IMR-90 (cell line): Measurements from ENCODE around the gene MRPS33. TPM values are rescaled to one million over a fixed set of nuclear protein-coding genes. Genes with fewer than 3 reads are reported as not detected.

ENCODE experiments used
- ATAC-seq: fragments of 200-7000 bp; cut with Tn5 transposase; 2 replicates; pipeline ENCODE4 v1.9.1; 2020; ENCODE audit warnings: low read depth, mild to moderate bottlenecking, moderate library complexity
- BruUV-seq: library from RNA; stranded (reverse); fragments of 400-500 nt; replicated peaks from 2 replicates; lab custom pipeline; 2021; lab: Mats Ljungman, UMichigan
- CTCF ChIA-PET: fragments of 300-600 bp; formaldehyde crosslinking; extraction: SDS; loops from one replicate; lab custom pipeline; 2021; ENCODE audit warnings: antibody characterized with exemption; lab: Yijun Ruan, JAX
- POLR2A ChIA-PET: fragments of 300-600 bp; sonication (Branson Sonifier 250); formaldehyde crosslinking; loops from one replicate; lab custom pipeline; 2022; ENCODE audit warnings: antibody characterized with exemption; ENCODE audit not compliant: unreplicated experiment; lab: Charles Lee
- DNase-seq: peaks from one replicate; pipeline ENCODE4 v3.0.0; 2013
- H2AFZ ChIP-seq: replicated peaks from 2 replicates; pipeline ENCODE3; 2013; ENCODE audit warnings: low read length, mild to moderate bottlenecking; ENCODE audit not compliant: poor library complexity
- H2AK5ac ChIP-seq: 2 replicates; pipeline ENCODE4 v1.6.1; 2013; ENCODE audit warnings: low read depth, low read length, inconsistent platforms
- H2AK9ac ChIP-seq: replicated peaks from 2 replicates; pipeline ENCODE3; 2013; ENCODE audit warnings: mild to moderate bottlenecking, low read depth, low read length, moderate library complexity; ENCODE audit not compliant: poor library complexity
- H2BK120ac ChIP-seq: 2 replicates; pipeline ENCODE4 v1.6.1; 2013; ENCODE audit warnings: low read depth, low read length, inconsistent platforms
- H2BK15ac ChIP-seq: 3 replicates; pipeline ENCODE4 v1.6.1; 2013; ENCODE audit warnings: low read depth, low read length, inconsistent platforms
- H2BK20ac ChIP-seq: 2 replicates; pipeline ENCODE4 v1.6.1; 2013; ENCODE audit warnings: low read depth, mild to moderate bottlenecking, inconsistent platforms, low read length, moderate library complexity
- H2BK5ac ChIP-seq: 2 replicates; pipeline ENCODE4 v1.6.1; 2013; ENCODE audit warnings: mild to moderate bottlenecking, low read depth, low read length, inconsistent platforms; ENCODE audit not compliant: poor library complexity, severe bottlenecking
- H3K14ac ChIP-seq: replicated peaks from 2 replicates; pipeline ENCODE4 v1.6.1; 2013; ENCODE audit warnings: low read depth, low read length, inconsistent platforms
- H3K18ac ChIP-seq: 2 replicates; pipeline ENCODE4 v1.6.1; 2013; ENCODE audit warnings: low read depth, low read length, control low read depth
- H3K23ac ChIP-seq: 2 replicates; pipeline ENCODE4 v1.6.1; 2013; ENCODE audit warnings: low read depth, low read length, inconsistent platforms
- H3K27ac ChIP-seq: 2 replicates; pipeline ENCODE4 v1.5.1; 2013; ENCODE audit warnings: mild to moderate bottlenecking, control low read depth, low read length; ENCODE audit not compliant: insufficient read depth
- H3K27me3 ChIP-seq: 2 replicates; pipeline ENCODE4 v1.6.1; 2013; ENCODE audit warnings: low read length; ENCODE audit not compliant: control insufficient read depth, insufficient read depth
- H3K36me3 ChIP-seq: 2 replicates; pipeline ENCODE4 v1.6.1; 2013; ENCODE audit warnings: low read length, mixed read lengths; ENCODE audit not compliant: control insufficient read depth, insufficient read depth
- H3K4ac ChIP-seq: 2 replicates; pipeline ENCODE4 v1.6.1; 2013; ENCODE audit warnings: low read depth, low read length, inconsistent platforms
- H3K4me1 ChIP-seq: 2 replicates; pipeline ENCODE4 v1.6.1; 2013; ENCODE audit warnings: low read length, mixed read lengths; ENCODE audit not compliant: control insufficient read depth, insufficient read depth
- H3K4me2 ChIP-seq: 2 replicates; pipeline ENCODE4 v1.6.1; 2013; ENCODE audit warnings: low read depth, mild to moderate bottlenecking, control low read depth, low read length, moderate library complexity
- H3K4me3 ChIP-seq: 2 replicates; pipeline ENCODE4 v1.5.1; 2013; ENCODE audit warnings: low read depth, mild to moderate bottlenecking, control low read depth, low read length, moderate library complexity; ENCODE audit not compliant: insufficient read depth
- H3K56ac ChIP-seq: 2 replicates; pipeline ENCODE4 v1.6.1; 2013; ENCODE audit warnings: low read length, inconsistent platforms; ENCODE audit not compliant: insufficient read depth; ENCODE audit errors: extremely low read depth
- H3K79me1 ChIP-seq, 2 experiments: 2 replicates each; pipeline ENCODE4 v1.6.1; 2013; ENCODE audit warnings: low read length in 2 of 2, inconsistent platforms in 1 of 2, low read depth in 1 of 2
- H3K9ac ChIP-seq: 2 replicates; pipeline ENCODE4 v1.6.1; 2013; ENCODE audit warnings: low read depth, low read length, control low read depth
- H3K9me1 ChIP-seq: 2 replicates; pipeline ENCODE4 v1.6.1; 2013; ENCODE audit warnings: low read length, inconsistent platforms; ENCODE audit not compliant: insufficient read depth
- H3K9me3 ChIP-seq: 2 replicates; pipeline ENCODE4 v1.6.1; 2013; ENCODE audit warnings: low read length; ENCODE audit not compliant: control insufficient read depth, insufficient read depth
- H4K20me1 ChIP-seq: 2 replicates; pipeline ENCODE4 v1.6.1; 2013; ENCODE audit warnings: low read length, inconsistent platforms; ENCODE audit not compliant: insufficient read depth
- H4K5ac ChIP-seq: 2 replicates; pipeline ENCODE4 v1.6.1; 2013; ENCODE audit warnings: mild to moderate bottlenecking, low read depth, low read length, control low read depth
- H4K8ac ChIP-seq, 2 experiments: 2 replicates each; pipeline ENCODE4 v1.6.1; 2013; ENCODE audit warnings: low read depth in 2 of 2, low read length in 2 of 2, control low read depth in 1 of 2, inconsistent platforms in 1 of 2
- H4K91ac ChIP-seq: 2 replicates; pipeline ENCODE4 v1.6.1; 2013; ENCODE audit warnings: low read depth, low read length, inconsistent platforms; ENCODE audit not compliant: insufficient read depth
- BHLHE40 ChIP-seq: fragments of 150-350 bp; IDR thresholded peaks from 2 replicates; pipeline ENCODE4 v1.6.1; 2016; ENCODE audit warnings: mild to moderate bottlenecking, low read depth, low read length
- CEBPB ChIP-seq: IDR thresholded peaks from 2 replicates; pipeline ENCODE4 v1.6.1; 2012; ENCODE audit warnings: low read depth, low read length, improper control_type of control experiment
- CHD1 ChIP-seq: IDR thresholded peaks from 2 replicates; pipeline ENCODE4 v1.6.1; 2012; ENCODE audit warnings: low read depth, low read length, improper control_type of control experiment
- CTCF ChIP-seq: conservative IDR thresholded peaks from 2 replicates; pipeline ENCODE4 v1.5.1; 2012; ENCODE audit warnings: mild to moderate bottlenecking, low read depth, low read length, improper control_type of control experiment
- FOS ChIP-seq: fragments of 150-350 bp; IDR thresholded peaks from 2 replicates; pipeline ENCODE4 v1.6.1; 2016; ENCODE audit warnings: low read depth, low read length
- MAFK ChIP-seq: IDR thresholded peaks from 2 replicates; pipeline ENCODE4 v1.6.1; 2012; ENCODE audit warnings: low read depth, low read length, improper control_type of control experiment
- MAZ ChIP-seq: IDR thresholded peaks from 2 replicates; pipeline ENCODE4 v1.6.1; 2012; ENCODE audit warnings: low read depth, mild to moderate bottlenecking, low read length, improper control_type of control experiment, moderate library complexity, borderline replicate concordance
- MXI1 ChIP-seq: IDR thresholded peaks from 2 replicates; pipeline ENCODE4 v1.6.1; 2012; ENCODE audit warnings: low read depth, mild to moderate bottlenecking, low read length, moderate library complexity, borderline replicate concordance
- NFE2L2 ChIP-seq: fragments of 150-350 bp; IDR thresholded peaks from 2 replicates; pipeline ENCODE4 v1.6.1; 2016; ENCODE audit warnings: low read depth, mild to moderate bottlenecking, low read length
- POLR2A ChIP-seq: IDR thresholded peaks from 2 replicates; pipeline ENCODE4 v1.6.1; 2012; ENCODE audit warnings: mild to moderate bottlenecking, low read depth, low read length
- RAD21 ChIP-seq: IDR thresholded peaks from 2 replicates; pipeline ENCODE4 v1.6.1; 2012; ENCODE audit warnings: low read length, improper control_type of control experiment
- RCOR1 ChIP-seq: IDR thresholded peaks from 2 replicates; pipeline ENCODE4 v1.6.1; 2012; ENCODE audit warnings: mild to moderate bottlenecking, low read length, improper control_type of control experiment; ENCODE audit not compliant: insufficient replicate concordance
- RFX5 ChIP-seq: IDR thresholded peaks from 2 replicates; pipeline ENCODE4 v1.8.0; 2012; ENCODE audit warnings: low read depth, mild to moderate bottlenecking, low read length, moderate library complexity
- SMC3 ChIP-seq: fragments of 150-350 bp; IDR thresholded peaks from 2 replicates; pipeline ENCODE4 v1.6.1; 2016; ENCODE audit warnings: low read depth, mild to moderate bottlenecking, antibody characterized with exemption, low read length, moderate library complexity
- USF2 ChIP-seq: fragments of 150-350 bp; IDR thresholded peaks from 2 replicates; pipeline ENCODE4 v1.6.1; 2017; ENCODE audit warnings: mild to moderate bottlenecking, antibody characterized with exemption, low read length, low read depth
- WGBS, 2 experiments: methylation state at CpG; one replicate each; pipeline versions ENCODE4 v1.1.5 to v1.1.7; 2013; ENCODE audit warnings: missing lambda C conversion rate in 2 of 2; ENCODE audit not compliant: insufficient read length in 1 of 2; ENCODE audit errors: extremely low coverage in 2 of 2; 5-methylcytosine and 5-hydroxymethylcytosine counted together
- dilution Hi-C: fragments of 300-500 bp; cut with HindIII; formaldehyde crosslinking; loops from one replicate; pipeline ENCODE4 v1.14.3; 2018; ENCODE audit warnings: low sequenced_read_pairs; ENCODE audit not compliant: unreplicated experiment
- in situ Hi-C: fragments of 300-500 bp; cut with MboI; formaldehyde crosslinking; loops from 3 replicates; pipeline ENCODE4 v1.14.3; 2019; ENCODE audit warnings: low sequenced_read_pairs, inconsistent platforms, mixed read lengths
- intact Hi-C: fragments of 100-400 bp; cut with micrococcal nuclease; formaldehyde crosslinking; loops from 2 replicates; pipeline ENCODE4 v1.10.0; 2022
- polyA plus RNA-seq, 3 experiments: library from polyadenylated mRNA; depleted of rRNA; stranded (reverse); fragments of >200 nt; gene quantifications; 2 replicates each; pipeline ENCODE4 v1.2.3, GENCODE V29; 2012; ENCODE audit warnings: low replicate concordance in 1 of 3
- total RNA-seq: library from RNA; depleted of rRNA; stranded (reverse); fragments of >200 nt; gene quantifications from 2 replicates; pipeline ENCODE4 v1.2.3, GENCODE V29; 2012
- TF ChIP-seq, protein P1 (sequence below): fragments of 150-350 bp; IDR thresholded peaks from 2 replicates; pipeline ENCODE4 v1.6.1; 2016; ENCODE audit warnings: low read depth, mild to moderate bottlenecking, low read length, moderate library complexity, borderline replicate concordance

MRPS33 gene
- total and polyA plus RNA-seq, 2 of the 4 experiments (the other 2 are of a cell fraction): 14.5 to 33.8 TPM

DNA sequence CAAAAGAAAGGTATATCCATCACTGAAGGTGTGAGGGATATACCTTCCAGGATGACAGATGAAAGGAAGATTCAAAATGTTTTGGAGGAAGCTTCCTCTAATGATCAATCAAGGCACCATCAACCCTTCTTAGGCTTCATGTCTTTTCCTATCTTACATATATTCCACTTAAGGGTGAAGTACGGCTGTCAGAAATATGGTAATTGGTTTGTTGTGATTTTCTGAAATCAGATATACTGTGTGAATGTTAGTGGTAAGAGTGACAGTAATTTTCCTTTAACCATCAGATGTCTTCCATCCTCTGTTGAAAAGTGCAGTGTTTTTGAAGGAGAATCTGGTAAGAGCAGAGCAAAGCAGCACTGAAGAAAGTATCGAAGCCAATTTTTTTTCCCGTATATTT lies 2.8 kb upstream of the MRPS33 start:
- ATAC-seq: no peak
- CTCF ChIA-PET: interaction anchor here (1.6 kb wide), 1 partner anchor 632 kb away, joined by 5 read pairs; no protein-coding TSS in a partner anchor

More for the DNA sequence above, 2.8 kb upstream of the MRPS33 start:
- TF ChIP-seq BHLHE40 (no peak), SMC3 (no peak), FOS (no peak), RCOR1 (no peak), CTCF (no peak), MXI1 (no peak), CEBPB (no peak), NFE2L2 (no peak), MAFK (no peak), POLR2A (no peak), CHD1 (no peak), USF2 (no peak), MAZ (no peak), RFX5 (no peak), RAD21 (no peak)
- TF ChIP-seq, protein P1, sequence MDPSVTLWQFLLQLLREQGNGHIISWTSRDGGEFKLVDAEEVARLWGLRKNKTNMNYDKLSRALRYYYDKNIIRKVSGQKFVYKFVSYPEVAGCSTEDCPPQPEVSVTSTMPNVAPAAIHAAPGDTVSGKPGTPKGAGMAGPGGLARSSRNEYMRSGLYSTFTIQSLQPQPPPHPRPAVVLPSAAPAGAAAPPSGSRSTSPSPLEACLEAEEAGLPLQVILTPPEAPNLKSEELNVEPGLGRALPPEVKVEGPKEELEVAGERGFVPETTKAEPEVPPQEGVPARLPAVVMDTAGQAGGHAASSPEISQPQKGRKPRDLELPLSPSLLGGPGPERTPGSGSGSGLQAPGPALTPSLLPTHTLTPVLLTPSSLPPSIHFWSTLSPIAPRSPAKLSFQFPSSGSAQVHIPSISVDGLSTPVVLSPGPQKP: no peak
- Histone ChIP-seq H3K56ac (no peak overlapping the region), H2BK5ac (no peak overlapping the region), H2AK5ac (no peak overlapping the region), H2BK120ac (no peak overlapping the region), H3K9me3 (no peaks in the 10 kb centered on the region), H3K4me1 (peaks cover 2% of the 10 kb centered on the region; the same call in 1 of the 2 replicates), H3K27me3 (no peaks in the 10 kb centered on the region), H3K23ac (no peak overlapping the region), H4K91ac (no peak overlapping the region), H3K27ac (no peak overlapping the region), H4K8ac (no peak overlapping the region), H4K5ac (no peak overlapping the region), H4K20me1 (no peaks in the 10 kb centered on the region), H3K4ac (no peak overlapping the region), H3K14ac (no peak overlapping the region), H3K36me3 (no peaks in the 10 kb centered on the region), H2BK20ac (no peak overlapping the region), H3K9me1 (peaks cover 3% of the 10 kb centered on the region; the same call in 1 of the 2 replicates), H3K79me1 (peaks cover 7 to 18% of the 10 kb centered on the region in 2 experiments), H3K18ac (no peak overlapping the region), H2BK15ac (no peak overlapping the region), H2AK9ac (no peak overlapping the region), H2AFZ (no peak overlapping the region), H3K4me2 (no peak overlapping the region), H3K9ac (no peak overlapping the region), H3K4me3 (no peak overlapping the region)
- intact Hi-C loops: no loop called here
- DNase-seq: no peak
- in situ Hi-C loops: loop anchor here (25.0 kb wide), 1 partner anchor 505 kb away; no protein-coding TSS in a partner anchor
- POLR2A ChIA-PET: no interaction called here
- WGBS, 2 experiments: no CpG with 5 or more reads among the region's 3 CpGs
- no TSS peak for BruUV-seq
- dilution Hi-C loops: no loop called here
